CD4-positive, alpha-beta T cell treated with Interleukin-4 for 1 hour (primary cell): ENCODE data around the gene SYT5.

Experiments
- DNase-seq, 2 donors: peaks; one replicate each; pipeline ENCODE4 v3.0.0-alpha.2; 2020 to 2022

SYT5 gene

DNA sequence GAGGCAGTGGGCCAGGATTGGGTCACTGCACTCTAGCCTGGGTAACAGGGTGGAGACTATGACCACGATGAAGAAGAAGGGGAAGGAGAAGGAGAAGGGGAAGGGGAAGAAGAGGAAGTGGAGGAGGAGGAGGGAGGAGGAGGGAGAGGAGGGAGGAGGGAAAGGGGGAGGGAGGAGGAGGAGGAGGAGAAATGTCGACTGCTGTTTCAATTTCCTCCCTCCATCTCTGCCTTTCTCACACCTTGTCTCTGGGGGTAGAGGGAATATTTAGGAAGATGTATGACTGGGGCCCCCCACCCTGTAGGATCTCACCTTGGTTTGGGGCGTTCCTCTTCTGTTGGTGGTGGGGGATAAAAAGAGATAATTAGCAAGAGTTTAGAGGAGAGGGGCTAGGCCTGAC lies 34.9 kb downstream of the SYT5 start:
- DNase-seq: no peak

DNA sequence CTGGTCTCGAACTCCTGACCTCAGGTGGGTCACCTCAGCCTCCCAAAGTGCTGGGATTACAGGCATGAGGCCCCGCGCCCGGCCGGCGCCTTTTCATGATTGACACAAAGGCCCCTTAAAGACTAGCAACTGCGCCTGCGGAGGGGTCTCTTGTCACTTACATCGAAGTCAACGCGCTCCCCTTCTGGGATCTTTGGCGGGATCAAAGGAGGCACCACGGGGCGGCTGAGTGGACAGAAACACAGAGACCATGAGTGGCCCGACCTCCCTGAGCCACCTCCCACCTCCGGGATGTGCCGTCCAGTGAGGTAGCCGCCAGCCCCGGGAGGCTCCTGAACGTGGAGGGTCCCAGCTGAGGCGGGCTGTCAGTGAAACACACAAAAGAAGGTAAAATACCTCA lies 38.4 kb downstream of the SYT5 start:
- no peak for DNase-seq

DNA sequence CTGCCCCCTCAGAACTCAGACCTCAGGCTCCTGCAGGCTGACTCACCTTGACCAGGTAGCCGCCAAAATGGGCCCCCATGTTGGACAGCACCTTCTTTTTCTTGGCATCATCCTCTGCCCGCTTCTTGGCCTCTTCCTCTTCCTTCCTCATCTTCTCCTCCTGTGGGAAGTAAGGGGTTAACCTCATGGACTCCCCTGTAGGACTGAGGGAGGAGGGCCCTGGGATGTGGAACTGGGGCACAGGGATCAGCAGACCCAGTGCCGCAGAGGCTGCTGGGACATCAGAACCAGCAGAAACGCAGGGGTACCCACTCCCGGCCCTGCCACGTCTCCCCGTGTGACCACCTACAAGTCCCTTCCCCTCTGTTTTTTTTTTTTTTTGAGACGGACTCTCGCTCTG lies 42.2 kb downstream of the SYT5 start:
- no peak for DNase-seq

DNA sequence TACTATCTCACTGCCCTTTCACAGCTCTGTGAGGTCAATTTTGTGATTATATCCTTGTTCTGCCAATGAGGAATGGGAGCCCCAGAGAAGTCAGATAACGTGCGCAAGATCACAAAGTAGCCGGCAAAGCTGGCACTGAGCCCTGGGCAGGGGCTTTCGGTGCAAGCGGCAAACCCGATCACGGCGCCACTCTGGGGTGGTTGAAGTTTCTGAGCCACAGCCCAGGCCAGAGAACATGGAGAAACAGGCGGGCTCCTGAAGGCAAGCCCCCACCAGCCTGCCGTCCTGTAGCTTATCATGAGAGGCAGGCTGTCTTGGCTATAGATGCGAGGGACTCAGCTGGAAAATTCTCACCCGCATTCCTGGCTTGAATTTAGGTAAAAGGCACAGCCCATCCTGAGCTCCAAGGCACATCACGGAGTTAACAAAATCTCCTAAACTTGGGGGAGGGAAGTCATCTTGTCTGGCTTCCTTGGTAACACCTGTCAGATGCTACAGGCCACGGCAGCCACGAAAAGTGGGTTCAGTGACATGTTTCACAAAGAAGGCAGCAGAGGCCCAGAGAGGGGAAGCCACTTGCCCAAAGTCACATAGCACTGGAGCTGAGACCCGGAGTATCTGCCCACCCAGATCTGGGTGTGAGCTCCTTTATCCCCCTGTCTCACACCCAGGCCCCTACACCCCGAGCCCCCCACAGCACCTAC lies 43.5 kb downstream of the SYT5 start:
- no peak for DNase-seq

DNA sequence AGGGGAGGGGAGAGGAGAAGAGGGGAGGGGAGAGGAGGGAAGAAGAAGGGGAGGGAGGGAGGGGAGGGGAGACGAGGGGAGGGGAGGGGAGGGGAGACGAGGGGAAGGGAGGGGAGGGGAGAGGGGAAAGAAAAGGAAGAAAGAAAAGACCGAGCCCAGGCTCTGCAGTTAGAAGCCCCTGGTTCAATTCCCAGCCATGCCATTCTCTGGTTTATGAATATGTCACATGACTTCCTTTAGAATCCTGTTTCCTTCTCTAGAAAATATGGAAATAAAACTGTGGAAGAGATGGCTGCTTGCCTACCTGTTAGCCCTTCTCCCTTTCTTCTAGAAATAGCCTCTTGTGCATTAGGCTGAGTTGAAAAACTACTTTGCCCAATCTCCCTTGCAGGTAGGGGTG lies 45.4 kb downstream of the SYT5 start:
- DNase-seq: no peak

DNA sequence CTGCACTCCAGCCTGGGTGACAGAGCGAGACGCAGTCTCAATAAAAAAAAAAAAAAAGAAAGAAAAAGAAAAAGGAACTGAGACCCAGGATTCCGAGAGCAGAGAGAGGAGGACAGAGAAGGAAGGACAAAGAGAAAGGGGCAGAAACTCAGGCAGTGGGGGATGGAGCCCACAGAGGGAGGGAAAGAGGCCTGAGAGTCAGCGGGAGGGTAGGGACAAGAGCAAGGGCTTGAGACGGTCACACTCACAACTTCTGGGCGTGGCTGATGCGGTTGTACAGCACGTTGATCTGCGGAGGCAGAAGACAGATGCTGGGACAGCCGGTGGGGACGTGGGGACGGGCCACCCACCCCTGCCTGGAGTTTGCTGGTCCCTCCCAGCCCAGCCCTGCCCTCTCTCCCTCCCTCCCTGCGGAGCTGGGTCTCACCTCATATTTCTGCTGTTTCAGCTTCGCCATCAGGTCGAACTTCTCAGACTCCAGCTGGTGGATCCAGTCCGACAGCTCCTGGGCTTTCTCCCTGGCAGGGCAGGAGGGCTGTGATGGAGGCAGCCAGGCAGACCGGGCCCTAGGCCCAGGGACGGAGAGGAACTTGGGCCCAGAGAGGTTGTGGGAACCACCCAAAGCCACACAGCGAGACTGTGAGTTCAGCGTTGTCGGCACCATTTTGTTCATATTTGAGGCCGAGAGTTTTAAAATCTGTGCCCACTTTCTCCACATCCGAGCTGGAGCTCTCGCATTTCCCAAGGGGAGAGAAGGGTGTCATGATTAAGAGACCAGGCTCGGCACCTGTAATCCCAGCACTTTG lies 46.2 kb downstream of the SYT5 start:
- DNase-seq: no peak

DNA sequence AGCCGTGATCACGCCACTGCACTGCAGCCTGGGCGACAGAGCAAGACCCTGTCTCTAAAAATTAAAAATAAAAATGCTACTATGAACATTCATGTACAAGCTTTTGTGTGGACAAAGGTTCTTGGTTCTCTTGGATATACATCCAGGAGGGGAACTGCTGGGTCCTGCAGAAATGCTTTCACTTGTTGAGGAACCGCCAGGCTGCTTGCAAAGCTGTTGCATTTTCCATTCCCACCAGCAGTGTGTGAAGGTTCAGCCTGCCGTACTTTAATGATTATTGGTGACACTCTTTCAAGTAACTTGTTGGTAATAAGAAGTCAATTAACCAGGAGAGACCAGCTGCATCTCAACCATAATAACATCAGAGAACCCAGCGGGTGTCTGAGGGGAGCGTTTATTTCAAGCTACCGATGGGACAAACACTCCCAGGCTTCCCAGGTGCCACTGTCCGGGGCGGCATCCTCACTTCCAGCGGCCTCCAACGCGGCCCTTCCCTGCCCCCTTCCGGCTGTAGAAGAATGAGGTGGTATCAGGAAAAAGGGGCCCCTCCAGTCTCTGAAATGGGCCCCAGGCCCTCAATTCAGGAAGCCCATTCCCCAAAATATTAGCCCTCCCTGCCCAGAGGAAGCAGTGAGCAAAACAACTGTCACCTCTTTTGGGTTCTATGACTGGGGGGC lies 47.5 kb downstream of the SYT5 start:
- no peak for DNase-seq

DNA sequence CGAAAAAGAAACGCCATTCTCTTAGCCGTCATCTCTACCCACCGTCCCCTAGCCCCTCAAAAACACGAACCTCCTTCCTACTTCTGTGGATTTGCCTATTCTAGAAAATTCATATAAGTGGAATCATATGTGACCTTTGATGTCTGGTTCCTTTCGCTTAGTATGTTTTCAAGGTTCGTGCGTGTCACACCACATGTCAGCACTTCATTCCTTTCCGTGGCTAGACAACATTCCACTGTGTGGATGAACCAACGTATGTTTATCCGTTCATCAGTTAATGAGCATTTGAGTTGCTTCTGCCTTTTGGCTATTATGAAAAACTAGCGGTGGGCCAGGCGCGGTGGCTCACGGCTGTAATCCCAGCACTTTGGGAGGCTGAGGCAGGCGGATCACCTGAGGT lies 48.7 kb downstream of the SYT5 start:
- no peak for DNase-seq
